SKM-1 treated with dmso at 0.1 percent for 144 hours (cell line): ENCODE data around the gene ELMOD3.
A peak's percentile ranks its signal among the peaks of the same experiment; 100 is the strongest.
"Not testable (repeated sequence)": the region's sequence is repeated elsewhere in the genome, so short reads cannot be mapped to it uniquely, and the experiment has no call there.

ENCODE experiments used
- DNase-seq: peaks from one replicate; lab custom pipeline; 2025; ENCODE audit not compliant: unreplicated experiment; lab: John Stamatoyannopoulos, UW

Gene ELMOD3

DNA sequence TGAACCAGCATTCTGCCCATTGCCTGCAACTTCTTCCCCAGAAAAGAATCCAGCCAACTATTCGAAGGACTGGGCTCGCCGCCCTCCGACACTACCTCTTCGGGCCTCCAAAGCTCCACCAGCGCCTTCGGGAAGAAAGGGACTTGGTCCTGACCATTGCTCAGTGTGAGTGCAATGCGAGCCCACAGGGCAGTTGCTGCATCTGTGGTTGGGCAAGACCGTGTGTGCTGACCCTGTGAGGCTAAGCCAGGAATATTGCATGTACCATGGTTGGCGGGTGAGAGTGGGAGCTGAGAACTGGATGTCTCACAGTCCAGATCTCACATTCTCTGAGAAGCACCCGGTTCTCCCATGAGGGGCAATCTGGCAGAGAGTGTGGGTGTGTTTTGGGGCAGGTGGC is 16.5 kb downstream of the ELMOD3 start:
- DNase-seq: no peak

- no peak for DNase-seq
These were observed 21.9 kb downstream of the ELMOD3 start for GRCh38 chr2:85376291-85377065.

DNA sequence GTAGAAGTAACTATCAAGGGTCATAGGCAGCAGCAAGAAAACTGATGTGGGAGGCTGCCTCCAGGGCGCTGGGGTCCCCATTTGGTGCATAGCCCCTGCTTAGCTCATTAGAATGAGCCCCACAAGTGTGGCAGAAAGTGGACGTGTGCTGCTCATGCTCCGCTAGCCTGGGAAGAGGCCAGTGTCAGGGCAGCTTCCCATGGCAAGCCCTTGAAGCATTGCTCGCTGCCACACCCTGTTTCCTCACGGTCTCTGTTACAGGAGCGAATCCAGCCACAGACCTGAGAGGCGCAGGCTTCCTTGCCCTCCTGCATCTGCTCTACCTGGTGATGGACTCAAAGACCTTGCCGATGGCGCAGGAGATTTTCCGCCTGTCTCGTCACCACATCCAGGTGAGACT is 22.5 kb downstream of the ELMOD3 start:
- DNase-seq: no peak

GRCh38 chr2:85378257-85378656 is 23.7 kb downstream of the ELMOD3 start:
- no peak for DNase-seq

DNA sequence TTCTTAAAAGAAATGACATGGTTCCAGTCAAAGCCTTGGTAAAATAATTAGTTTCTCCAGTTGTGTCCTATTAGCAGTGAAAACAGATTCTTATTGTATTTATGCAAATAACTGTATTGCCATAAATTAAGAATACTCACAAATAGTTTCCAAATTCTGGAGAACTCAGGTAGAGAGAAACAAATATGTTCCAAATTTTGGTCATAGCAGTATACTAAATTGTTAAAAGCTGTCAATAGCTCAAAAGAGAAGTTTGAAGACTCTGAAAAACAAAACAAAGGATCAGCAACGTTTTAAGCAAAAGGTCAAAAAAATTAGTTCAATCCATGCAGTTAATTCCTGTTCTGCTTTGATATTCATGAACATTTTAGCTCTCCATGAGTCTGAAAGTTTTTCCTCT is 25.5 kb downstream of the ELMOD3 start:
- DNase-seq: no peak

DNA sequence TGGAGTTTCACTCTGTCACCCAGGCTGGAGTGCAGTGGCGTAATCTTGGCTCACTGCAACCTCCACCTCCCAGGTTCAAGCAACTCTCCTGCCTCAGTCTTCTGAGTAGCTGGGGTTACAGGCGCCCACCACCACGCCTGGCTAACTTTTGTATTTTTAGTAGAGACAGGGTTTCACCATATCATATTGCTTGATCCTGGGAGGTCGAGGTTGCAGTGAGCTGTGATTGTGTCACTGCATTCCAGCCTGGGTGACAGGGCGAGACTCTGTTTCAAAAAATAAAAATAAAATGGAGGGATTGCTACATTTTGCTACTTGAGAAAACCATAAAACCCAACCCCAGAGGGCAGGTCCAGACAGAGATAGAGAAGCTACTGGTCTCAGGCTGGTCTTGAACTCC is 28.6 kb downstream of the ELMOD3 start:
- DNase-seq: not testable (repeated sequence)

DNA sequence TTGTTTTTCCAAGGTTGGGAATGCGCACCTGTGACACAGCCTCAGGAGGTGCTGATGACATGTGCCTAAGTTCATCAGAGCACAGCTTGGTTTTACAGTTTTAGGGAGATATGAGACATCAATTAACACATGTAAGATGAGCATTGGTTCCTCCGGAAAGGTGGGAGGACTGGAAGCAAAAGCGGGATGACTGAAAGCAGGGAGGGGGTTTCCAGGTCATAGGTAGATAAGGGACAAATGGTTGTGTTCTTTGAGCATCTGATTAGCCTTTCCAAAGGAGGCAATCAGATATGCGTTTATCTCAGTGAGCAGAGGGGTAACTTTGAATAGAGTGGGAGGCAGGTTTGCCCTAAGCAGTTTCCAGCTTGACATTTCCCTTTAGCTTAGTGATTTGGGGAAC is 29.3 kb downstream of the ELMOD3 start:
- no peak for DNase-seq

GRCh38 chr2:85385746-85386145 is 31.2 kb downstream of the ELMOD3 start:
- no peak for DNase-seq

DNA sequence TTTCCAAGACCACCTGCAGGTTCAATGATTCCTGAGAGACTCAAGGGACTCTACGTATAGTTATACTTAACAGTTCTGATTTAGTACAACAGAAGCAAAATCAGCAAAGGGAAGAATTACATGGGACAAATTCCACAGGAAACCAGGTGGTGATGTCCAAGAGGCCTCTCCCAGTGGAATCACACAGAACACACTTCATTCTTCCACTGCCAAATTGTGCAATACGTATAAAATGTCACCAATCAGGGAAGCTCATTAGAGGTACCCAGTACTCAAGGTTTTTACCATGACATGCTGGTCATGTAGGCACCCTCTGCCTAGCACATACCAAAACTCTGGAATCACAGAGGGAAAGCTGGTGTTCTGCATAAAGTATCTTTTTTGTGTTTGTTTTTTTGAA is 33.2 kb downstream of the ELMOD3 start:
- DNase-seq: no peak

- DNase-seq: no peak
These were observed 34.4 kb downstream of the ELMOD3 start for GRCh38 chr2:85388878-85389538.

DNA sequence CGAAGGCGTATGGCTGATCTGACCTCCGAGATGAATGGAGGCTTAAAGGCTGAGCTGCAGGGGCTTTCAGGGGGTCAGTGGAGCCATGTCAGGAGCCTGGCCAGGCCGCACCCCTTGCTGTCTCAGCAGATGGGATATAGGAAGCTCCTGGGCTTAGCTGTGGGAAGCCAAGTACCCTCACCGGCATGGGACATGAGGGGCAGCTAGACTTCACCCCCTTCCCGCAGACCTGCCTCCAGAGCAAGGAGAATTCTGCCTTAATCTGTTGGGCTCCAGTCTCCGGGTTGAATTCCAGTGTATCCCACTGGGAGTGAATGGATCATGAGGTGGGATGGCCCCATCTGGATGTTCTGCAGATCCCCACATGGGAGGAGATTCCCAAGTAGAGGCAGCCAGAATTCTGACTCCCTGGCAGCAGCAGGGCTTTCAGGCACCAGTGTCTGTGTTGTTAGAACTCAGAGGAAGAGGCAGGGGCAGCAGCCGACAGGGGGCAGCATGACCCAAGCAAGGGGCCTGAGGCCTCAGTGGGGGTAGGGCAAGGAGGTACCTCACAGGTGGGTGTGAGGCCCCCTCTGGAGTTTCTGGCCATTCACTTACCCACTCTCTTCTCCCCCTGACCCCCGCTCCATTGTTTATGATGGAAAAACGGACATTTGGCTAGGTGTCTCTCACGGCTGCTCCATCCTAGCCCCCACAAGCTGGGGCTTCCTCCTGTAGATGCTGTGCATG is 36.5 kb downstream of the ELMOD3 start:
- peak; percentile 43 for DNase-seq

DNA sequence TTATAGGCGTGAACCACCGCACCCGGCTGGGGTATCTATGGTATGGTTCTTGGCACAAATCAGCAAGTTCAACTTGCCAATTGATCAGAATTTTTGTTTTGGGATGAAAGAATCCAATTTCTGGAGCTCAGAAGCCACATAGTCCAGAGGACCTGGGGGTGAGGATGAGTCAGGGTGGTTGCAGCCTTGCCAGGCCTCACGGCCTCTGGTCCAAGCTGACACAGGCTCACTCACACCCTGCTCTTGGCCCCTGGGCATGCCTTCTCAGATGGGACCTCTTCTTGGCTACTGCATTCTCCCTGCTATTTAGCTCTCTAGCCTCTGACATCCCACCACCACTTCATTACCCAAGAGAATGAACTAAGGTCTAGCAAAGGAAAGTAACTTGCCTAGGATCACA is 39.3 kb downstream of the ELMOD3 start:
- no peak for DNase-seq

DNA sequence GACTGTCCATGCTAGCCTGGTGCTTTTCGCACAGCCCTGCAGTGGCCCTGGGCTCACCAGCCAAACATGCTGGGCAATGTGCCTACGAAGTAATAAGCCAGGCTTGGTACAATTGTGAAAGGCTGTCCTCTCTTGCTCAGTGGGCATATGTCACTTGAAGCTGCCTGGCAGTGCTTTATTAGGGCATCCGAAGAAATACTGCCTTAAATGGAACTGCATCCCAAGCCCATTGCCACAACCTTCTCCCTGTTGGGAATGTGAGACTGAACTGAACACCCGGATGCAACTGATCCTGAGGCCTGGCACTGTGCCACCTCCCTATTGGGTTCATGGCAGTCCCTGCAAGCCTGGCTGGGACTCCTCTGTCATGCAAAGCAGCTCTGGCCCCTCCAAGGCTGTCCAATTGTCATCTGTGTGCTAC is 39.7 kb downstream of the ELMOD3 start:
- DNase-seq: no peak

- DNase-seq: no peak
These were observed 40.4 kb downstream of the ELMOD3 start for GRCh38 chr2:85394976-85395375.

DNA sequence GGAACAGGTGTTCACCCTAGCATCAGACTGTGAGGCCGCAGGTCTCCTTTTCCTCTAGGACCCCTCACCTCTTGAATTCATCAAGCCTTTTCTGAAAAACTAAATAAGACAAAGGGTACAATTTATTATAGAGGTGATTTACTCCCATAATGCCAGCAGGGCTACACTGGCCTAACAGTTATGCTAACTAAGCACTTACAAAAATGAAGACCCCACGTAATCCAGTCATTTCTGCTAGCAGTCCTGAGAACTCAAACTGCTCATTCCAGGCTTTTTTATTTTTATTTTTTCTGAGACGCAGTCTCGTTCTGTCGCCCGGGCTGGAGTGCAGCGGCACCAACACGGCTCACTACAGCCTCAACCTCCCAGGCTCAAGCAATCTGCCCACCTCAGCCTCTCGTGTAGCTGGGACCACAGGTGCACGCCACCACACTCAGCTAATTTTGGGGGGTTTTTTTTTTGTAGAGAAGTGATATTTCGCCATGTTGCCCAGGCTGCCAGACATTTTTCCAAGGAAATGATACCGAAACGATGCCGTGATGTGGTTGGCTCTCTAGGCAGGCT is 41.4 kb downstream of the ELMOD3 start:
- no peak for DNase-seq

DNA sequence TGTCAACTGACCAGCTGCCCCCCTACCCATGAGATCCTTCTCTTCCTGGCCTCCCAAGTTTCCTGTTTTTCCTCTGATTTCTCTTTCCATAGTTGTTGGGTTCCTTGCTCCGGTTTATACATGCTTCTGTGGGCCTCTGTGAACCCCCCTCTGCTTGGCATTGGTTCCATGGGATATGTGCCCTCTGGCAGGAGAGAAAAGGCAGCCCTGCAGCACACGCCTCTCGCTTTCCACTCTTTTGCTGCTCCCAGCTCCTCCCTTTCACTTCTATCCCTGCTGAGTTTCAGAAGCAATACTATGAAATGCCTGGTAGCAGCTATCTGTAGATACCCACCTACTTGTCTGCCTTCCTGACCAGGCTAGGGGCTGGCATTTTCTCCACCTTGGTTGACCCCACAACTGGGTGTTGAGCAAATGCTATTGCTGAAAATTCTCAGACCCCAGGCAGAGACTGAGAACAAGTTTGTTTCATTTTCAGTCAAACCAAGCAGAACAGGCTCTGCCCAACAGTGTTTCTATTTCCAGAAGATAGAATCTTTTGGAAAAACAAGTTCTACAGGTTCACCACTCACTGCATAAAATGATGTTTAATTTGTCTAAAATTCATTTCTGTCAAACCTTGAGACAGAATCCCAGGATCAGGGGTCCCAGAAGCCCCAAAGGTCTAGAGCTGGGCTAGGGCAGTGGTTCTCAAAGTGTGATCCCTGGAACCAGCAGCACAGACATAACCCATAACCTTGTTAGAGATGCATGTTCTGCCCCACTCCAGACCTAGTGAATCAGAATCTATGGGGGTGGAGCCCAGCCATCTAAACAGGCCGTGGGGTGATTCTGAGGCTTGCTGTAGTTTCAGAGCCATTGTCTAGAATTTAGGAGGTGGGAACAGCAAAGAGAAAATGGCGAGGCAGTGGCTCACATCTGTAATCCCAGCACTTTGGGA is 42.2 kb downstream of the ELMOD3 start:
- no peak for DNase-seq

DNA sequence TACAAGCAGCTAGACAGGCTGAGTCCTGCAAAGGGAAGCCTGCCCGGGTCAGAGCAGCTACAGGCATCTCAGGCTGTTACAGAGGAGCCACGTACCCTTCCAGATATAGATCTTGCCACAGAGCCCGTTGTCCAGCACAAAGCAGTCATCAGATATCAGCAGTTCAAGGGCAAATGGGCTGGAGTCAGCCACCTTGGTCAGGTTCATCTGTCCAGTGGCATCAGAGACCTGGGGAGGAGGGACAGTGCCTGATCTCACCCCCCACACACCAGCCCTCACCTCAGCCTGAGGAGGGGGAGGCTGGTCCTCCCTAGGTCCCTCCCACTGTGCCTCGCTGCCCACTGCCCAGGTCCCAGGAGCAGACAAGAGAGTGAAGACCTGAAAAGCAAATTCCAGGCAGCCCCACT is 43.4 kb downstream of the ELMOD3 start:
- DNase-seq: no peak

GRCh38 chr2:85398426-85399182 is 44.0 kb downstream of the ELMOD3 start:
- DNase-seq: no peak

GRCh38 chr2:85399183-85399455 is 44.5 kb downstream of the ELMOD3 start:
- DNase-seq: no peak

GRCh38 chr2:85400023-85400422 is 45.5 kb downstream of the ELMOD3 start:
- DNase-seq: no peak
